ES-I3 (cell line): ENCODE data around the gene CHST8.
"Not testable (repeated sequence)": the region's sequence is repeated elsewhere in the genome, so short reads cannot be mapped to it uniquely, and the experiment has no call there.

Experiments
- H3K36me3 ChIP-seq: 2 replicates; pipeline ENCODE4 v1.6.1; 2013; ENCODE audit warnings: mild to moderate bottlenecking, low read length, control low read depth, moderate library complexity; ENCODE audit not compliant: insufficient read depth
- H3K4me1 ChIP-seq: 2 replicates; pipeline ENCODE4 v1.6.1; 2013; ENCODE audit warnings: mild to moderate bottlenecking, control low read depth, low read length; ENCODE audit not compliant: insufficient read depth
- H3K9ac ChIP-seq: 2 replicates; pipeline ENCODE4 v1.6.1; 2013; ENCODE audit warnings: low read depth, mild to moderate bottlenecking, low read length, moderate library complexity
- H3K9me3 ChIP-seq: 2 replicates; pipeline ENCODE4 v1.6.1; 2013; ENCODE audit warnings: mild to moderate bottlenecking, low read length, moderate library complexity; ENCODE audit not compliant: control insufficient read depth, insufficient read depth

Gene CHST8

GRCh38 chr19:33605803-33606295 lies 15.9 kb upstream of the CHST8 start:
- H3K36me3 ChIP-seq, H3K9ac ChIP-seq, H3K9me3 ChIP-seq: not testable (repeated sequence)
- H3K4me1 ChIP-seq, result peaks cover 13% of the 10 kb centered on the region

GRCh38 chr19:33606556-33606955 lies 15.2 kb upstream of the CHST8 start:
- H3K9ac ChIP-seq, result no peak overlapping the region
- H3K9me3 ChIP-seq, result peaks cover 1% of the 10 kb centered on the region; the same call in 1 of the 2 replicates
- H3K36me3 ChIP-seq, result no peaks in the 10 kb centered on the region
- H3K4me1 ChIP-seq, result peaks cover 13% of the 10 kb centered on the region

GRCh38 chr19:33609353-33609752 lies 12.4 kb upstream of the CHST8 start:
- no peak overlapping the region for H3K9ac ChIP-seq
- no peaks in the 10 kb centered on the region for H3K4me1 ChIP-seq
- no peaks in the 10 kb centered on the region; the same call in 1 of the 2 replicates for H3K9me3 ChIP-seq
- no peaks in the 10 kb centered on the region for H3K36me3 ChIP-seq

DNA sequence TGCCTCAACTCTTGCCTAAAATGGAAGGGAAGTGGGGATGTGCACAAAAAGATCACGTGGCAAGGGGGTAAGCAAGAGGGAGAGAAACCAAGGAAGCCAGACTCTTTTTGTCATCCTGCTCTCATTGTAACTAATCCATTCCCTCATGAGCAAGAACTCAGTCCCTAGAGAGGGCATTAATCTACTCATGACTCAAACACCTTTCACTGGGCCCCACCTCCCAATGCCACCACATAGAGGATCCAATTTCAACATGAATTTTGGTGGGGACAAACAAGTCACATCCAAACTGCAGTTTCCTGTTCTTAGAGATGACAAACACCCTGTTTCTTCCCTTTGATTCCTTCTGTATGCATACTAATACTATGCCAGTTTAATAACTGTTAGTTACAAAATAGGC lies 11.2 kb upstream of the CHST8 start:
- Histone ChIP-seq H3K36me3 (no peaks in the 10 kb centered on the region), H3K9ac (no peak overlapping the region), H3K9me3 (no peaks in the 10 kb centered on the region; the same call in 1 of the 2 replicates), H3K4me1 (no peaks in the 10 kb centered on the region)

- H3K36me3 ChIP-seq, result no peaks in the 10 kb centered on the region
- H3K4me1 ChIP-seq, result no peaks in the 10 kb centered on the region
- H3K9ac ChIP-seq, result no peak overlapping the region
- H3K9me3 ChIP-seq, result no peaks in the 10 kb centered on the region; the same call in 1 of the 2 replicates
Observed at GRCh38 chr19:33612928-33613619, 8.7 kb upstream of the CHST8 start.

DNA sequence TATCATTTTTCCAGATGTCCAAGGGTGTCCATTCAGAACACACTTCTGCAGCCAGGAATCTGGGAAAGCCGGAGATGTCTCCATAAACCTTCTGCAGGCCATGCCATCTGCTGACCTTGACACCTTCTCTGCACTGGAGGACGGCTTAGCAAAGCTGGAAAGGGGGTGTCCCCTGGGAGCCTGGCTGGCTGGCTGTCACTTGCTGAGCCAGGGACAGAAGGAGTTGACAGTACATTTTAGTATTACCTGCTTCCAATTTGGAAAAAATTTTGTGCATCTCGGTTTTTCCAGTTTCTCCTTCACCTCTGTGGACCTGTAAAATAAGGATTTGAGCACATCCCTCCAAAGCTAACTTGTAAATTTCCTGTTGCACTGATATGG lies 8.1 kb upstream of the CHST8 start:
- no peaks in the 10 kb centered on the region for H3K4me1 ChIP-seq
- no peak overlapping the region for H3K9ac ChIP-seq
- H3K9me3 ChIP-seq, result no peaks in the 10 kb centered on the region; the same call in 1 of the 2 replicates
- H3K36me3 ChIP-seq, result no peaks in the 10 kb centered on the region

DNA sequence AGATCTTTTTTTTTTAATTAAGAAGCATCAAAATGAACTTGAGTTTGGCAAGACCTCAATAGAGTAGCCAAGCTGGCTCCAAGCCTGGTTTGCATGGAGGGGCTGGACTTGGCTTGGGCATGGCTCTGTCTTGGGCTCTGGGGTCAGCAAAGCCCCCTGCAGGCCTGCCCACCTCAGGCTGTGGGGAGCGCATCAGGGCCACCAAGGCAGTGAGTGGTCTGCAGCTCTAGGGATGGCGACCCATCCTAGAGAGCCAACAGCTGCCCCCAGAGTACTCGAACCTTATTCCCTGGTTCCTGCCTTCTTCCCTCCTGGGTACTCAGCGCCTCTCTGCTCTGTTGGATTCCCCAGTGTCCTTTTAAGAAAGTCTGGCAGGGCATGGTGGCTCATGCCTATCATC lies 5.4 kb upstream of the CHST8 start:
- Histone ChIP-seq H3K9me3 (no peaks in the 10 kb centered on the region), H3K4me1 (0 out of 2 replicates have a peak, but pooled peaks cover 3% of the 10 kb centered on the region), H3K9ac (no peak overlapping the region), H3K36me3 (no peaks in the 10 kb centered on the region)

GRCh38 chr19:33616857-33617256 lies 4.9 kb upstream of the CHST8 start:
- H3K4me1 ChIP-seq, result 0 out of 2 replicates have a peak, but pooled peaks cover 3% of the 10 kb centered on the region
- H3K36me3 ChIP-seq, result no peaks in the 10 kb centered on the region
- H3K9me3 ChIP-seq, result no peaks in the 10 kb centered on the region
- no peak overlapping the region for H3K9ac ChIP-seq

- not testable (repeated sequence) for H3K4me1 ChIP-seq, H3K36me3 ChIP-seq, H3K9ac ChIP-seq, H3K9me3 ChIP-seq
Observed at GRCh38 chr19:33618363-33618762, 3.4 kb upstream of the CHST8 start.

DNA sequence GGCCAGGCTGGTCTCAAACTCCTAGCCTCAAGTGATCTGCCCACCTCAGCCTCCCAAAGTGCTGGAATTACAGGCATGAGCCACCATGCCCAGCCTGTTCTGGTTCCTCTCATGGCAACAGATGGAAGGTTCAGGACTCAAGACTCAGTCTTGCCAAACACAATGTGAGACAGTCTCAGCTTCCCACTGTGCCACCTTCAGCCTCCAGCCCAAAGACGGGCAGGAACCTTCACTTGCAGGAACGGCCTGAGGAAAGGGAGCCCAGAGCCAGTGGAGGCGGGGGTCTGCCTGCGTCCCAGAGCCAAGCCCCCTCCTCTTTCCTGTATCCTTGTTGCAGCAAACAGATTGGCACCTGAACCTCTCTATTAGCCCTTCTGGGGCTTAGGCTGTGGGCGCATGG lies 2.9 kb upstream of the CHST8 start:
- H3K9ac ChIP-seq, result no peak overlapping the region

DNA sequence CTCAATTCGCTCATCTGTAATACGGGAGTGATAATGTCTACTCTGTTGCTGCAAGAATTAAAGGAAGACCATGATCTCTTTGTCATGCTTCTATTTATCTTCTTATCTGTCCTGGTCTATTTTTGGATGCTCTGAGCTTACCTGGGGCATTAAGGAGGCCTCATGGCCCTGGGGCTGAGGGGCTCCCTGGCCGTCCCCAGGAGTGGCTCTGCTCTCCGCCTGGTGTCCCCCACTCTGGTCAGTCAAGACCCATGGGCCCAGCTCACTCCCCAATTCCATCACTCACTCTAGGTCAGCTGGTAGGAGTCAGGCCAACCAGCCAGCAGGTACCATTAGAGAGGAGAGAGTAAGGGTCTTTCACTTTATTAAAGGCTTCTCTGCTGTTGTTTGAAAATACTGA lies 1.1 kb upstream of the CHST8 start:
- Histone ChIP-seq H3K36me3 (no peaks in the 10 kb centered on the region), H3K9ac (no peak overlapping the region; the same call in 1 of the 2 replicates), H3K4me1 (peaks cover 13% of the 10 kb centered on the region), H3K9me3 (no peaks in the 10 kb centered on the region)

More for the DNA sequence above, 2.9 kb upstream of the CHST8 start:
- Histone ChIP-seq H3K36me3 (no peaks in the 10 kb centered on the region), H3K9me3 (no peaks in the 10 kb centered on the region), H3K4me1 (peaks cover 8% of the 10 kb centered on the region)

DNA sequence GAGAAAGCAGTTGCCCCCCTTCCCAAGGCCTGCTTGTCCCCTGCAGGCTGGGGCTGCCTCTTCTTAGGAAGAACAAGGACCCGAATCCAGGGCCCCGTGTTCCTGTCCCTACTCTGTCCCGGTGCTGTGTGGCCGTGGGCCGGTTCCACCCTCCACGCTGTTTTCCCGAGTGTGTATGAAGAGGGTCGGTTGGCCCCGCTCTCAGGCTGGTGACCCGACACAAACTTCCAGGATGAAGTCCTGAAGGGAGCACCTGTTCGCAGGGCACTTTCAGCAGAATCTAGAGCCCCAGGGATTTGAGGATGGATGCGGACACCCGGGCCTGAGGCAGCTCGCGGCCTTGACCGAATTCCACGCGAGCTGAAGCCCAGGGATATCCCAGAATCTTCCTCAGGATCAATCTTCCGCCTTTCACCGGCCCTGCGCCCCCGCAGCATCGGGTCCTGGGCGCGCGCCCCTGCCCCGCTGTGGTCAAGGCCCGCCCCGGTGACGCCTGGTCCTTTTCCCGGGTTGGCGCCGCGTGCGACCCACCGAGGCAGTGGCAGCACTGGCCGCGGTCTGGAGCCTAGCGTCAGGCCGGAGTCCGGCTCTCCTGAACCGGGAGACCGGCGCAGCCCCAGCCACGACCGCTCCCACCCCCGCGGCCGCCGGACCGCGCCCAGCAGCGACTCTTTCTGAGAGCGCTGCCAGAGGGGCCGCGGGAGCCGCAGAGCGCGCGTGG lies 528 bp upstream of the CHST8 start:
- Histone ChIP-seq H3K4me1 (peaks cover 13% of the 10 kb centered on the region), H3K9ac (peak overlapping the region; percentile 54; the same call in 1 of the 2 replicates), H3K9me3 (no peaks in the 10 kb centered on the region), H3K36me3 (no peaks in the 10 kb centered on the region)

DNA sequence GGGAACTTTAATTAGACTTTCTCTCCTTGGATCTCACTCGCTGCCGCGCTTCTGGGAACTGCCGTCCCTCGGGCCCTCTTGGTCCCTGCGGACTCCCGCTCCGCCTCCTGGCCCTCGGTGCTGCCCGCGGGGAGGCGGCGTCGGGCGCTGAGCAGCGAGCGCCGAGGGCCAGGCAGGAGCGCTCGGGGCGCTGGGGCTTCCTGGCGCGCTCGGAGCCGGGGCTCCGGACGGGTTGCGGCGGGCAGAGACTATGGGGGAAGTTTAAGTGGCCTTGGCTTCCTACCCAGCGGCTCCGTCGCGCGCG lies 704 bp downstream of the CHST8 start:
- peaks cover 13% of the 10 kb centered on the region for H3K4me1 ChIP-seq
- H3K9ac ChIP-seq, result peak overlapping the region; percentile 84
- no peaks in the 10 kb centered on the region for H3K36me3 ChIP-seq
- H3K9me3 ChIP-seq, result no peaks in the 10 kb centered on the region

GRCh38 chr19:33622809-33623511 lies 1.2 kb downstream of the CHST8 start:
- H3K4me1 ChIP-seq, result peaks cover 13% of the 10 kb centered on the region
- no peaks in the 10 kb centered on the region for H3K9me3 ChIP-seq
- H3K36me3 ChIP-seq, result no peaks in the 10 kb centered on the region
- peak overlapping the region; percentile 84 for H3K9ac ChIP-seq
